Measurements from ENCODE around the gene SGTA. TPM values are rescaled to one million over a fixed set of nuclear protein-coding genes. Genes with fewer than 3 reads are reported as not detected.

SGTA gene
- total and polyA plus RNA-seq, 2 of the 4 experiments (the other 2 are of a cell fraction), result 17.4 to 72.9 TPM

GRCh38 chr19:2735374-2735773 lies 47.7 kb downstream of the SGTA start:
- Histone ChIP-seq H4K91ac (ENCODE audit: insufficient read depth, low read depth, low read length) (no peak overlapping the region), H3K9me1 (ENCODE audit: insufficient read depth, low read length) (0 out of 2 replicates have a peak, but pooled peaks cover 2% of the 10 kb centered on the region), H3K14ac (replicated peaks; ENCODE audit: low read depth, low read length) (no peak overlapping the region), H3K4me3 (ENCODE audit: insufficient read depth, low read depth, low read length) (no peak overlapping the region), H2AFZ (replicated peaks; ENCODE audit: low read length, poor library complexity) (no peak overlapping the region), H3K27me3 (ENCODE audit: control insufficient read depth, insufficient read depth, low read length) (no peaks in the 10 kb centered on the region), H3K9me3 (ENCODE audit: control insufficient read depth, insufficient read depth, low read length) (no peaks in the 10 kb centered on the region; the same call in 1 of the 2 replicates), H3K4me1 (ENCODE audit: control insufficient read depth, insufficient read depth, low read length) (no peaks in the 10 kb centered on the region; the same call in 1 of the 2 replicates), H3K36me3 (ENCODE audit: control insufficient read depth, insufficient read depth, low read length) (peaks cover 29% of the 10 kb centered on the region), H3K18ac (ENCODE audit: low read depth, low read length) (no peak overlapping the region), H3K4me2 (ENCODE audit: low read depth, low read length) (no peak overlapping the region), H3K27ac (ENCODE audit: insufficient read depth, low read length) (no peak overlapping the region), H2BK5ac (ENCODE audit: low read depth, low read length, poor library complexity, severe bottlenecking) (no peak overlapping the region), H4K5ac (ENCODE audit: low read depth, low read length) (no peak overlapping the region), H3K9ac (ENCODE audit: low read depth, low read length) (no peak overlapping the region), H3K4ac (ENCODE audit: low read depth, low read length) (no peak overlapping the region), H2BK120ac (ENCODE audit: low read depth, low read length) (no peak overlapping the region), H4K8ac (ENCODE audit: low read depth in 2 of 2, low read length in 2 of 2) (no peak overlapping the region), H4K20me1 (ENCODE audit: insufficient read depth, low read length) (no peaks in the 10 kb centered on the region; the same call in none of the 2 replicates), H2BK20ac (ENCODE audit: low read depth, low read length) (no peak overlapping the region), H2AK5ac (ENCODE audit: low read depth, low read length) (no peak overlapping the region), H3K79me1 (ENCODE audit: low read depth in 1 of 2, low read length in 2 of 2) (peaks cover 11 to 26% of the 10 kb centered on the region in 2 experiments; a peak in 3 of 4 replicates), H2AK9ac (replicated peaks; ENCODE audit: low read depth, low read length, poor library complexity) (no peak overlapping the region), H3K23ac (ENCODE audit: low read depth, low read length) (no peak overlapping the region), H2BK15ac (ENCODE audit: low read depth, low read length) (no peak overlapping the region), H3K56ac (ENCODE audit: extremely low read depth, insufficient read depth, low read length) (no peak overlapping the region)
- ChIA-PET CTCF (interaction anchor here (0.6 kb wide), 1 partner anchor 49 kb away, joined by 3 read pairs; no protein-coding TSS in a partner anchor), POLR2A (ENCODE audit: unreplicated experiment) (no interaction called here)
- 89% methylated on average over 8 of the region's 12 CpGs; no CpG with 5 or more reads in 1 of the 2 experiments for WGBS, 2 experiments (ENCODE audit: extremely low coverage in 2 of 2, insufficient read length in 1 of 2)
- intact Hi-C loops (cut with micrococcal nuclease) (no loop called here), in situ Hi-C loops (cut with MboI; ENCODE audit: low sequenced_read_pairs) (no loop called here), dilution Hi-C loops (cut with HindIII; ENCODE audit: low sequenced_read_pairs, unreplicated experiment) (no loop called here)
- TF ChIP-seq USF2 (IDR thresholded peaks at IDR 0.05; ENCODE audit: low read depth, low read length), result no peak
- TF ChIP-seq CHD1 (IDR thresholded peaks at IDR 0.05; ENCODE audit: low read depth, low read length), result no peak
- no peak for TF ChIP-seq MXI1 (IDR thresholded peaks at IDR 0.05; ENCODE audit: borderline replicate concordance, low read depth, low read length)
- TF ChIP-seq ELK1 (IDR thresholded peaks at IDR 0.05; ENCODE audit: borderline replicate concordance, low read depth, low read length), result no peak
- DNase-seq (no peak), ATAC-seq (ENCODE audit: low read depth) (no peak)
- no TSS peak for BruUV-seq (replicated peaks)

Data from IMR-90 (cell line).